Kidney tubule cell (primary cell): ENCODE measurements around the gene FSD2.
"Not testable (repeated sequence)": the region's sequence is repeated elsewhere in the genome, so short reads cannot be mapped to it uniquely, and the experiment has no call there.

Source experiments
- DNase-seq: peaks from one replicate; pipeline ENCODE4 v3.0.0-alpha.2; 2018; ENCODE audit warnings: low spot score

The FSD2 gene

GRCh38 chr15:82792068-82792467, 13.8 kb downstream of the FSD2 start:
- DNase-seq = no peak

DNA sequence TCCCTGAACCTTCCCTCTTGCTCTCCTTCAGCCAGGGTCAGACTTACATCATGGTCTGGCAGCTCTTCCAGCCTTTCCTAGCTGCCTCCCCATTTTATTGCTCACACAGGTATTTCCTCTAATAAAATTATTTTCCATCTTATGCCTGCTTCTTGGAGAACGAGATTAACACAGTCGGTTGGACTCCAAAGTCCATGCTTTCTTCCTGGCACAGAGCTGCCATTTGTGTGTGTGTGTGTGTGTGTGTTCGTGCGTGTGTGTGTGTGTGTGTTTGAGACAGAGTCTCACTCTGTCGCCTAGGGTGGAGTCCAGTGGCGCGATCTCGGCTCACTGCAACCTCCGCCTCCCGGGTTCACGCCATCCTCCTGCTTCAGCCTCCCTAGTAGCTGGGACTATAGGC, 15.5 kb downstream of the FSD2 start:
- DNase-seq = no peak

DNA sequence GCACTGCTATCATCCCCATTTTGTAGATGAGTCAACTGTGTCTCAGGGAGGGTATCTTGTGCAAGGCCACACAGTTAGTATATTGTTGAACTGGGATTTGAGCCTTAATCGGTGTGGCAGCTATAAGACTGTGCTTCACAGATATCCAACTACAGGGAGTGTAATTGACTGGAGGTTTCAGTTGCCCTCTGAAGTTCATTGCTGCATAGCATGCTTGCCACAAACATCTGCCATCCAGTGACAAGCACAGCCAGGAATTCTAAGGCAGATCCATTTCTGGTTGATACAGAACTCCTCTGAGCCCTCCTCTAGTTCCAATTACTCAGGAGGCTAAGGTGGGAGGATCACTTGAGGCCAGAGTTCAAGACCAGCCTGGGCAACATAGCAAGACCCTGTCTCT, 16.4 kb downstream of the FSD2 start:
- no peak for DNase-seq

DNA sequence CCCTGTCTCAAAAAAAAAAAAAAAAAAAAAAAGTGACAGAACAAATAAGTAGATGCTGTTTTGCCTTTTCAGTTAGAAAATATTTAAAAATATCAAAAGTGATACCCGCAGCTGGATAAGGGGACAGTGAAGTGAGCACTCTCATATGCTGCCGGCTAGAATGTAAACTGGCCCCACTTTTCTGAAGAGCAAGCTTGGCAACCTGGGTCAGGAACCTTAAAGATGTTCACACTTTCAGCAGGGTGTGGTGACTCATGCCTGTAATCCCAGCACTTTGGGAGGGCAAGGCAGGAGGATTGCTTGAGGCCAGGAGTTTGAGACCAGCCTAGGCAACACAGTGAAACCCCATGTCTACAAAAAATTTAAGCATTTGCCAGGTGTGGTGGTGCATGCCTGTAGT, 17.4 kb downstream of the FSD2 start:
- DNase-seq = no peak

DNA sequence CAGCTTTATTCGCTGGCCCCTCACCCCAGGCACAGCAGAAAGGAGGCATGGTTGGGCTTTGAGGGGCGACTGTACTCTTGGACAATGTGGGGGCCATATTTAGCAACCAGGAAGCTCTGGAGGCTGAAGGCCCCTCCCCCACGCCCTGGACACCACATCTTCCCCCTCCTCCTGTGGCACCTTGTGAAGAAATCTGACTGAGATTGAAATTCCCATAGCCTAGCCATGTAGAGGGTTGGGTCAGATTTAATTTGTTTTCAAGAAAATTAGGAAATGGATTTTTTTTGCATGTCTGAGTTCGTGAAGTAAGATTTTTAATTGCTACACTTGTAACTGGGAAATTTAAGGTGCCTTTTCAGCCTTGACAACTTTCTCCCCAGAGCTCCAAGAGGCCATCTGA, 24.5 kb downstream of the FSD2 start:
- DNase-seq = no peak

DNA sequence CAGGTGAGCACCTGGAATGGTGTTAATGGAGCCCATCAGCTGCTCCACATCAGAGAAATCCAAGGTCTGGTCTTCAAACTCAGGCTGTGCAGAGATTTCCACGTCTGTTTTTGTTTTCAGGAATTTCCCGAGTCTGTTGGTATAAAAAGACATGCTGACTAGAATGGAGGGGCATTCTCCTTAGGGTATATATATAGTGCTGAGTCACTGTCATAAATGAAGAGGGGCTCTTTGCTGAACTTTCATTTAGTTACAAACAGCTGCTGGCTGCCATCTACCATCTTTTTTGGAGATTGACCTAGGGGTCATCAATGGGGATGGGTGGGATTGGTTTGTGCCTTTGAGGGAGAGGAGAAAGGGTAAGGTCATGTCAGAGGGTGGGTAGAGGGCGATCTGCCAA, 27.1 kb downstream of the FSD2 start:
- no peak for DNase-seq

- no peak for DNase-seq
These were observed 31.4 kb downstream of the FSD2 start for GRCh38 chr15:82774496-82774895.

- DNase-seq = no peak
These were observed 33.9 kb downstream of the FSD2 start for GRCh38 chr15:82771789-82772607.

DNA sequence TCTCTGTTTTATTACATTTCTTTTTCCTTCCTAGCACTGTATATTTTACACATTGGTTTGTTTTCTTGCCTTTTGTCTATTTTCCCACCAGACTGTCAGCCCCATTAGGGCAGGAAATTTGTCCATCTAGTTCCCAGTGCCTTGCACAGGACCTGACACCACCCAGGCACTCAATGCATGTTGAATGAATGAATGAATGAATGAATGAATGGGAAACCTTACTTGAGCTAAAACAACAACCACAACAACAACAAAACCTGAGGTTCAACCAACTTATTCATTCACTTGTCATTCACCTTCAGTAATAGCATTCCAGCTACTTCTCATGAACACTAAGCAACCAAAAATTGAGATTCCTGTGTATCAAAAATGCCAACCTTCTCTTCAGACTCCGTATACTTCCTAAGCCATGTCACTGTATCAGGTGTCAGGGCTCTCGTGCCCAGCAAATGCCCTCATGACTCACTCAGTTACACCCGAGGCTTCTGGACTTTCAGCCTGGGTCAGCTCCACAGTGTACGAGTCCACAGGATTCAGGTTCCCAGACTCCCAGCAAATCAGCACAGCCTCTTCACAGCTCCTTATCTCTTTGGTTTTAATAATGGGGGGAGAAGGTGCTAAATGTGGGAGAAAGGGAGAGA, 37.3 kb downstream of the FSD2 start:
- peak; percentile 45 for DNase-seq

GRCh38 chr15:82767163-82767829, 38.6 kb downstream of the FSD2 start:
- no peak for DNase-seq

- not testable (repeated sequence) for DNase-seq
These were observed 39.7 kb downstream of the FSD2 start for GRCh38 chr15:82766201-82766600.

GRCh38 chr15:82764740-82765139, 41.1 kb downstream of the FSD2 start:
- no peak for DNase-seq

- no peak for DNase-seq
These were observed 41.8 kb downstream of the FSD2 start for GRCh38 chr15:82764117-82764490.

- DNase-seq = no peak
These were observed 42.3 kb downstream of the FSD2 start for GRCh38 chr15:82763361-82764116.

DNA sequence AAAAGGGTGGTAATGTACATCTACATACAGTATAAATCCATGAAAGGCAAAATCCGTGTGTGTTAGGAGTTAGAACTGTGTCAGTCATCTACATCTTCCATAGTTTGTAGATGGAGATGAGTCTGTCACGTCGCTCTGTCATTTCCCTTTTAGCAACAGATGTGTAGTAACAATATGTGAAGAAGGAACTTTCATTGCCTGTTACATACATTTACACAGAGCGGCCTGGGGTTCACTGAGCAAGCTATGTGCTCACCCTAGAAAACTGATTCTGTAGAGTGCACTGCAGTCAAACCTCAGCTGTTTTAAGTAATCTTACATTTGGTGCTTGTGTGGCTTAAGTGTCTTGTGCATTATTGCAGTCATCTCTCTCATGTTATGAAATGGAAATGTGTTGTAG, 54.6 kb downstream of the FSD2 start:
- no peak for DNase-seq

DNA sequence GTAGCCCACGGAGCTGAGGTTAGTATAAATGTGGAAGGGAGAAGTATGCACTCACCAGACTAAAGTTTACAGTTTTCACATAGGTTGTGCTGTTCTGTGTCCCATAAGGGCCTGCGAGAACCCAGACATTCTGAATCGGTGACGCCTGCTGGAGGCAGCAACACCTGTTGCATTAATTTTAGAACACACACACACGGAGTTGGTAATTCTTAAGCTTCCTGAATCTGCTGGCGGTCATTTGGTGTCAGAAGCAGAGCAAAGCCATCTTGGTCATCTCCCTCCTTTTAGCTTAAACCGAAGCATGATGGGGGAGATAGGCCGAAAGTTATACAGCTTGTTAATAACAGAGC, 55.1 kb downstream of the FSD2 start:
- peak; percentile 33 for DNase-seq

DNA sequence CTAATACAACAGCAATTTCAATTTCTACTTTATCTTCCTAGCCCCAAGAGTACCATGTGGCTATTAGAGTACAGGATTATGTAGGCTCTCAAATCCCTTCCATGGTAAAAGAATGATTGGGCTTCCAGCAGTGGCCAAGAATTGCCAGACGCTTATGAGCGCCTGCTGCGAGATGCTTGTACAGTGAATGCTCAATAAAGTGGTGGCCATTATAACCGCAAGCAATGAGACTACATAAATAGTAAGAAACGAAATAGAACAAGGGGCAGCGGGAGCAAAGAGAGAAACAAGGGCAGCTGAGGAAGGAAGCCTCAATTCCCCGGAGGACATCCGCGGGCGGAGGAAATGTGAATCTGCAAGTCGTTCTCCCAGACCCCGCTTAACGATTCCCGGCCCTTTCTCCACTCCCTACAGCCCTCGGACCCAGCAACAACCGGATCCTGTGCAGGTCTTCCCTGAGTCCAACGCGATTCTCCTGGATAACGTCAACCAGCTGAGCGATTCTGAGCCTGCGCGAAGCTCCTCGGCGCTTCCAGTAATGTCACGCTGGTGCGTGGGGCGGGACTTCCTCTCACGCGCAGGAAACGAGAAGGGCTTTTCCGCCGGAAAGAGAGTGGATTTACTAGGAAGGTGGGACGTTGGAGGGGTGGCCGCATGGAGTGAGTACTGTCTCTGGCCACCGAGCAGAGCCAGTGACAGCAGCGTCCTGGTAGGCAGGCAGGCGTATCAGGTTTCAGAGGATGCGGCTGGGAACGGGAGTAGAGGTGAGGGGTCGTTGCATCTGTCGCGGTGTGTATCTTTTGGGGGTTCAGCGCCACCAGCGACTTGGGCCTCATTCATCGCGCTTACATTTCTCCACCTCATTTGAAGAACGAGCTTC, 55.7 kb downstream of the FSD2 start:
- DNase-seq = peak; percentile 96

GRCh38 chr15:82748315-82748714, 57.6 kb downstream of the FSD2 start:
- DNase-seq = no peak

- DNase-seq = no peak
These were observed 62.1 kb downstream of the FSD2 start for GRCh38 chr15:82743810-82744209.

- no peak for DNase-seq
These were observed 63.7 kb downstream of the FSD2 start for GRCh38 chr15:82742134-82742533.

DNA sequence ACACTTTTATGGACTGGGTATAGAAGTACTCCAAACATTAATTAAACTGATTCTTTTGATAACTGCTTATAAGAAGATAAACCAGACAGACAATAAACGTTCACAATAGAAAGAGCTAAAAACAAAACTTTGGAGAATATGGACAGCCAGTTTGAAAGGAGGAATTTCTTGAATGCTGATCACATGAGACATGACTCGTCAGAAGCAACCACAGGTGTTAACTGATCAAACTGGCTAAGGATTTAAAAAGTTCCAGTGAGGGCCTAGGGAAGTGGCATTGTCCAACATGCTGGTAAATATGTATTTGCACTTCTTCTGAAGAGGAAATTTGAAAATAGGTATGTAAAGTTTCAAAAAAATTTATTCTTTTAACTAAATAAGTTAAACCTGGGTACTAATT, 66.8 kb downstream of the FSD2 start:
- peak; percentile 73 for DNase-seq

- DNase-seq = no peak
These were observed 67.9 kb downstream of the FSD2 start for GRCh38 chr15:82737975-82738374.
